IMR-90 (cell line): ENCODE results near the gene WDR46. TPM values are rescaled to one million over a fixed set of nuclear protein-coding genes. Genes with fewer than 3 reads are reported as not detected.
"Not testable (repeated sequence)": the region's sequence is repeated elsewhere in the genome, so short reads cannot be mapped to it uniquely, and the experiment has no call there.

Source experiments
- ATAC-seq: fragments of 200-7000 bp; cut with Tn5 transposase; 2 replicates; pipeline ENCODE4 v1.9.1; 2020; ENCODE audit warnings: low read depth, mild to moderate bottlenecking, moderate library complexity
- BruUV-seq: library from RNA; stranded (reverse); fragments of 400-500 nt; replicated peaks from 2 replicates; lab custom pipeline; 2021; lab: Mats Ljungman, UMichigan
- CTCF ChIA-PET: fragments of 300-600 bp; formaldehyde crosslinking; extraction: SDS; loops from one replicate; lab custom pipeline; 2021; ENCODE audit warnings: antibody characterized with exemption; lab: Yijun Ruan, JAX
- POLR2A ChIA-PET: fragments of 300-600 bp; sonication (Branson Sonifier 250); formaldehyde crosslinking; loops from one replicate; lab custom pipeline; 2022; ENCODE audit warnings: antibody characterized with exemption; ENCODE audit not compliant: unreplicated experiment; lab: Charles Lee
- DNase-seq: peaks from one replicate; pipeline ENCODE4 v3.0.0; 2013
- H2AFZ ChIP-seq: replicated peaks from 2 replicates; pipeline ENCODE3; 2013; ENCODE audit warnings: low read length, mild to moderate bottlenecking; ENCODE audit not compliant: poor library complexity
- H2AK5ac ChIP-seq: 2 replicates; pipeline ENCODE4 v1.6.1; 2013; ENCODE audit warnings: low read depth, low read length, inconsistent platforms
- H2AK9ac ChIP-seq: replicated peaks from 2 replicates; pipeline ENCODE3; 2013; ENCODE audit warnings: mild to moderate bottlenecking, low read depth, low read length, moderate library complexity; ENCODE audit not compliant: poor library complexity
- H2BK120ac ChIP-seq: 2 replicates; pipeline ENCODE4 v1.6.1; 2013; ENCODE audit warnings: low read depth, low read length, inconsistent platforms
- H2BK15ac ChIP-seq: 3 replicates; pipeline ENCODE4 v1.6.1; 2013; ENCODE audit warnings: low read depth, low read length, inconsistent platforms
- H2BK20ac ChIP-seq: 2 replicates; pipeline ENCODE4 v1.6.1; 2013; ENCODE audit warnings: low read depth, mild to moderate bottlenecking, inconsistent platforms, low read length, moderate library complexity
- H2BK5ac ChIP-seq: 2 replicates; pipeline ENCODE4 v1.6.1; 2013; ENCODE audit warnings: mild to moderate bottlenecking, low read depth, low read length, inconsistent platforms; ENCODE audit not compliant: poor library complexity, severe bottlenecking
- H3K14ac ChIP-seq: replicated peaks from 2 replicates; pipeline ENCODE4 v1.6.1; 2013; ENCODE audit warnings: low read depth, low read length, inconsistent platforms
- H3K18ac ChIP-seq: 2 replicates; pipeline ENCODE4 v1.6.1; 2013; ENCODE audit warnings: low read depth, low read length, control low read depth
- H3K23ac ChIP-seq: 2 replicates; pipeline ENCODE4 v1.6.1; 2013; ENCODE audit warnings: low read depth, low read length, inconsistent platforms
- H3K27ac ChIP-seq: 2 replicates; pipeline ENCODE4 v1.5.1; 2013; ENCODE audit warnings: mild to moderate bottlenecking, control low read depth, low read length; ENCODE audit not compliant: insufficient read depth
- H3K27me3 ChIP-seq: 2 replicates; pipeline ENCODE4 v1.6.1; 2013; ENCODE audit warnings: low read length; ENCODE audit not compliant: control insufficient read depth, insufficient read depth
- H3K36me3 ChIP-seq: 2 replicates; pipeline ENCODE4 v1.6.1; 2013; ENCODE audit warnings: low read length, mixed read lengths; ENCODE audit not compliant: control insufficient read depth, insufficient read depth
- H3K4ac ChIP-seq: 2 replicates; pipeline ENCODE4 v1.6.1; 2013; ENCODE audit warnings: low read depth, low read length, inconsistent platforms
- H3K4me1 ChIP-seq: 2 replicates; pipeline ENCODE4 v1.6.1; 2013; ENCODE audit warnings: low read length, mixed read lengths; ENCODE audit not compliant: control insufficient read depth, insufficient read depth
- H3K4me2 ChIP-seq: 2 replicates; pipeline ENCODE4 v1.6.1; 2013; ENCODE audit warnings: low read depth, mild to moderate bottlenecking, control low read depth, low read length, moderate library complexity
- H3K4me3 ChIP-seq: 2 replicates; pipeline ENCODE4 v1.5.1; 2013; ENCODE audit warnings: low read depth, mild to moderate bottlenecking, control low read depth, low read length, moderate library complexity; ENCODE audit not compliant: insufficient read depth
- H3K56ac ChIP-seq: 2 replicates; pipeline ENCODE4 v1.6.1; 2013; ENCODE audit warnings: low read length, inconsistent platforms; ENCODE audit not compliant: insufficient read depth; ENCODE audit errors: extremely low read depth
- H3K79me1 ChIP-seq, 2 experiments: 2 replicates each; pipeline ENCODE4 v1.6.1; 2013; ENCODE audit warnings: low read length in 2 of 2, inconsistent platforms in 1 of 2, low read depth in 1 of 2
- H3K9ac ChIP-seq: 2 replicates; pipeline ENCODE4 v1.6.1; 2013; ENCODE audit warnings: low read depth, low read length, control low read depth
- H3K9me1 ChIP-seq: 2 replicates; pipeline ENCODE4 v1.6.1; 2013; ENCODE audit warnings: low read length, inconsistent platforms; ENCODE audit not compliant: insufficient read depth
- H3K9me3 ChIP-seq: 2 replicates; pipeline ENCODE4 v1.6.1; 2013; ENCODE audit warnings: low read length; ENCODE audit not compliant: control insufficient read depth, insufficient read depth
- H4K20me1 ChIP-seq: 2 replicates; pipeline ENCODE4 v1.6.1; 2013; ENCODE audit warnings: low read length, inconsistent platforms; ENCODE audit not compliant: insufficient read depth
- H4K5ac ChIP-seq: 2 replicates; pipeline ENCODE4 v1.6.1; 2013; ENCODE audit warnings: mild to moderate bottlenecking, low read depth, low read length, control low read depth
- H4K8ac ChIP-seq, 2 experiments: 2 replicates each; pipeline ENCODE4 v1.6.1; 2013; ENCODE audit warnings: low read depth in 2 of 2, low read length in 2 of 2, control low read depth in 1 of 2, inconsistent platforms in 1 of 2
- H4K91ac ChIP-seq: 2 replicates; pipeline ENCODE4 v1.6.1; 2013; ENCODE audit warnings: low read depth, low read length, inconsistent platforms; ENCODE audit not compliant: insufficient read depth
- MXI1 ChIP-seq: IDR thresholded peaks from 2 replicates; pipeline ENCODE4 v1.6.1; 2012; ENCODE audit warnings: low read depth, mild to moderate bottlenecking, low read length, moderate library complexity, borderline replicate concordance
- WGBS, 2 experiments: methylation state at CpG; one replicate each; pipeline versions ENCODE4 v1.1.5 to v1.1.7; 2013; ENCODE audit warnings: missing lambda C conversion rate in 2 of 2; ENCODE audit not compliant: insufficient read length in 1 of 2; ENCODE audit errors: extremely low coverage in 2 of 2; 5-methylcytosine and 5-hydroxymethylcytosine counted together
- dilution Hi-C: fragments of 300-500 bp; cut with HindIII; formaldehyde crosslinking; loops from one replicate; pipeline ENCODE4 v1.14.3; 2018; ENCODE audit warnings: low sequenced_read_pairs; ENCODE audit not compliant: unreplicated experiment
- in situ Hi-C: fragments of 300-500 bp; cut with MboI; formaldehyde crosslinking; loops from 3 replicates; pipeline ENCODE4 v1.14.3; 2019; ENCODE audit warnings: low sequenced_read_pairs, inconsistent platforms, mixed read lengths
- intact Hi-C: fragments of 100-400 bp; cut with micrococcal nuclease; formaldehyde crosslinking; loops from 2 replicates; pipeline ENCODE4 v1.10.0; 2022
- polyA plus RNA-seq, 3 experiments: library from polyadenylated mRNA; depleted of rRNA; stranded (reverse); fragments of >200 nt; gene quantifications; 2 replicates each; pipeline ENCODE4 v1.2.3, GENCODE V29; 2012; ENCODE audit warnings: low replicate concordance in 1 of 3
- total RNA-seq: library from RNA; depleted of rRNA; stranded (reverse); fragments of >200 nt; gene quantifications from 2 replicates; pipeline ENCODE4 v1.2.3, GENCODE V29; 2012
- TF ChIP-seq, protein P1 (sequence below): conservative IDR thresholded peaks from 2 replicates; pipeline ENCODE4 v1.5.1; 2012; ENCODE audit warnings: mild to moderate bottlenecking, low read depth, low read length, improper control_type of control experiment

The WDR46 gene
- total and polyA plus RNA-seq, 2 of the 4 experiments (the other 2 are of a cell fraction), result 73.8 to 81.6 TPM

DNA sequence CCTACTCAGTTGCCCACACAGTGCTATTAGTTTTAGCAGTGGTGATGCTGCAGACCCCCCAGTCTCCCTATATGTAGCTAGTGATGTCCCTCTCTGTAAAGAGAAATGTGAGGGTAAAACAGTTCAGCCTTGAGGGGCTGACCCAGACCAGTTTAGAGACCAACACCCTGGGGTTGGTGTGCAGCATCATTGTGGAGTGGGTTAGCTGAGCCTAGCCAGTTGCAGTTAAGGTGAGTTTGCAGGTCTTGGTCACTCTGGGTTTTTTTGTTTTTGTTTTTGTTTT lies 12.5 kb downstream of the WDR46 start:
- Histone ChIP-seq H3K18ac (no peak overlapping the region), H3K4me2 (peak overlapping the region; percentile 71), H3K27ac (peak overlapping the region; percentile 26), H3K9ac (peak overlapping the region; percentile 62), H3K36me3 (peaks cover 61% of the 10 kb centered on the region), H2AK5ac (0 out of 2 replicates have a peak overlapping the region, but pooled peaks have one; percentile 59), H3K14ac (peak overlapping the region; percentile 20), H3K79me1 (peaks cover 16 to 52% of the 10 kb centered on the region in 2 experiments), H2AK9ac (peak overlapping the region; percentile 21), H3K56ac (peak overlapping the region; percentile 16; the same call in 1 of the 2 replicates), H3K23ac (peak overlapping the region; percentile 36; the same call in 1 of the 2 replicates), H3K4me3 (peak overlapping the region; percentile 46), H2BK5ac (peak overlapping the region; percentile 7), H2BK15ac (no peak overlapping the region), H4K5ac (peak overlapping the region; percentile 3; the same call in 1 of the 2 replicates), H4K8ac (peak overlapping the region; percentile 27 to 84; a peak in 3 of 4 replicates), H4K91ac (0 out of 2 replicates have a peak overlapping the region, but pooled peaks have one; percentile 12), H3K9me3 (no peaks in the 10 kb centered on the region), H3K4ac (peak overlapping the region; percentile 57), H2BK20ac (no peak overlapping the region), H2BK120ac (no peak overlapping the region), H2AFZ (no peak overlapping the region), H3K4me1 (peaks cover 14% of the 10 kb centered on the region), H3K27me3 (no peaks in the 10 kb centered on the region), H3K9me1 (peaks cover 9% of the 10 kb centered on the region), H4K20me1 (peaks cover 80% of the 10 kb centered on the region)
- TF ChIP-seq, protein P1, sequence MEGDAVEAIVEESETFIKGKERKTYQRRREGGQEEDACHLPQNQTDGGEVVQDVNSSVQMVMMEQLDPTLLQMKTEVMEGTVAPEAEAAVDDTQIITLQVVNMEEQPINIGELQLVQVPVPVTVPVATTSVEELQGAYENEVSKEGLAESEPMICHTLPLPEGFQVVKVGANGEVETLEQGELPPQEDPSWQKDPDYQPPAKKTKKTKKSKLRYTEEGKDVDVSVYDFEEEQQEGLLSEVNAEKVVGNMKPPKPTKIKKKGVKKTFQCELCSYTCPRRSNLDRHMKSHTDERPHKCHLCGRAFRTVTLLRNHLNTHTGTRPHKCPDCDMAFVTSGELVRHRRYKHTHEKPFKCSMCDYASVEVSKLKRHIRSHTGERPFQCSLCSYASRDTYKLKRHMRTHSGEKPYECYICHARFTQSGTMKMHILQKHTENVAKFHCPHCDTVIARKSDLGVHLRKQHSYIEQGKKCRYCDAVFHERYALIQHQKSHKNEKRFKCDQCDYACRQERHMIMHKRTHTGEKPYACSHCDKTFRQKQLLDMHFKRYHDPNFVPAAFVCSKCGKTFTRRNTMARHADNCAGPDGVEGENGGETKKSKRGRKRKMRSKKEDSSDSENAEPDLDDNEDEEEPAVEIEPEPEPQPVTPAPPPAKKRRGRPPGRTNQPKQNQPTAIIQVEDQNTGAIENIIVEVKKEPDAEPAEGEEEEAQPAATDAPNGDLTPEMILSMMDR, result no peak
- TF ChIP-seq MXI1, result no peak
- intact Hi-C loops, result no loop called here
- CTCF ChIA-PET, result interaction anchor here (1.8 kb wide), 1 partner anchor 20 kb away, joined by 5 read pairs; no protein-coding TSS in a partner anchor
- BruUV-seq, result no TSS peak
- in situ Hi-C loops, result no loop called here
- dilution Hi-C loops, result no loop called here
- DNase-seq, result no peak
- ATAC-seq, result no peak
- POLR2A ChIA-PET, result no interaction called here

DNA sequence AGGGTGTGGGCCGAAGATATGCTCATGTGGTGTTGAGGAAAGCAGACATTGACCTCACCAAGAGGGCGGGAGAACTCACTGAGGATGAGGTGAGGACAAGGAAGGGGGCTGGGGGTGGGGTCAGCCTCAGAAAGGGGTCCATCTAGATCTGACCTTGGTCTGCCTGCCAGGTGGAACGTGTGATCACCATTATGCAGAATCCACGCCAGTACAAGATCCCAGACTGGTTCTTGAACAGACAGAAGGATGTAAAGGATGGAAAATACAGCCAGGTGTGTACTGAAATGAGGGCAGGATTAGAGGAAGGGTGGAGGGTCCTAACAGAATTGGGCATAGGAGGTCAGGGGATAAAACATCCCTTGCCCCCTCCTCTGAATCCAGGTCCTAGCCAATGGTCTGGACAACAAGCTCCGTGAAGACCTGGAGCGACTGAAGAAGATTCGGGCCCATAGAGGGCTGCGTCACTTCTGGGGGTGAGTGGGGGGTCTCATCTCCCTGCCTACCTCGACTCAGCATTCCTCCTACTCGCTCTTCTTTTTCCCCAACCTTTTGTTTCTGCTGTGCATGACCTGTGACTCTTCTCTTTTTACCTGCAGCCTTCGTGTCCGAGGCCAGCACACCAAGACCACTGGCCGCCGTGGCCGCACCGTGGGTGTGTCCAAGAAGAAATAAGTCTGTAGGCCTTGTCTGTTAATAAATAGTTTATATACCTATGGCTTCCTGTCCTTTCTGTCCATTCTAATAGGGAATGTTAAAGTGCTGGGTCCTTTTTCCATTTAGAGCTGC lies 13.1 kb downstream of the WDR46 start:
- ATAC-seq, in situ Hi-C loops: not testable (repeated sequence)
- peaks cover 75% of the 10 kb centered on the region for H4K20me1 ChIP-seq

More for the DNA sequence above, 13.1 kb downstream of the WDR46 start:
- H2AK9ac ChIP-seq, CTCF ChIA-PET, POLR2A ChIA-PET, dilution Hi-C loops, H2AFZ ChIP-seq, H3K56ac ChIP-seq, H4K5ac ChIP-seq, H3K9me3 ChIP-seq, H3K4me3 ChIP-seq, H3K27ac ChIP-seq, H2BK15ac ChIP-seq, H3K18ac ChIP-seq, intact Hi-C loops, H3K9me1 ChIP-seq, H2BK20ac ChIP-seq, H2BK120ac ChIP-seq, DNase-seq, H4K91ac ChIP-seq, H2AK5ac ChIP-seq, H3K27me3 ChIP-seq: not testable (repeated sequence)
- 0 out of 2 replicates have a peak overlapping the region, but pooled peaks have one; percentile 57 for H3K4ac ChIP-seq
- BruUV-seq, result TSS peak; percentile 29
- H3K79me1 ChIP-seq, result peaks cover 20 to 54% of the 10 kb centered on the region in 2 experiments
- peaks cover 59% of the 10 kb centered on the region for H3K36me3 ChIP-seq
- peaks cover 14% of the 10 kb centered on the region for H3K4me1 ChIP-seq
- peak overlapping the region in 1 of 2 experiments; percentile 27; a peak in 1 of 4 replicates for H4K8ac ChIP-seq
- peak overlapping the region; percentile 36; the same call in 1 of the 2 replicates for H3K23ac ChIP-seq
- H2BK5ac ChIP-seq, result peak overlapping the region; percentile 7
- H3K14ac ChIP-seq, result peak overlapping the region; percentile 20
- H3K9ac ChIP-seq, result peak overlapping the region; percentile 62
- H3K4me2 ChIP-seq, result peak overlapping the region; percentile 71
- WGBS, 2 experiments, result 40% methylated on average over 1 of the region's 16 CpGs; no CpG with 5 or more reads in 1 of the 2 experiments
